ENCODE measurements around the gene RICTOR.
A peak's percentile ranks its signal among the peaks of the same experiment; 100 is the strongest.

RICTOR gene

DNA sequence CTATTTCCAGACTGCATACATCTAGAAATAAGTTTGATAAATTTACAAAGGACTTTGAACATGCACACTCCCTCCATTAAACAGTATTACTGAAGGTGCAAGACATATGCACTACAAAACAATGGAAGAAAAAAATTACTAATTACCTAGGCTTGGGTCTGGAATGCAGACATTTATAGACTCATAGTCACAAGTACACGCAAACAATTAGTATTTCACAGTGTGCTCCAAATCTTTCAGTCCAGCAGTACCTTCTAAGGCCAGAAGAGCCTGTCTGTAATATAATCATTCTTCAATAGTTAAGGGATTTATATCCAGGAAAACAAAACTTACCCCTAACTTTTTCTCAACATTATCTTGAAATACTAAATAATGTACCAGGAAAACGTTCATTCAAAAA lies 11.2 kb downstream of the RICTOR start:
- H3K4me3 ChIP-seq (ENCODE audit: low read length), result no peak overlapping the region
- H3K27me3 ChIP-seq (ENCODE audit: control insufficient read depth, insufficient read depth, low read length), result no peaks in the 10 kb centered on the region
- H3K36me3 ChIP-seq (ENCODE audit: control insufficient read depth, insufficient read depth, low read length), result no peaks in the 10 kb centered on the region
- no peak overlapping the region for H3K9ac ChIP-seq (ENCODE audit: low read length)
- no peaks in the 10 kb centered on the region for H3K9me3 ChIP-seq (ENCODE audit: control insufficient read depth, low read length)
- H3K4me1 ChIP-seq (ENCODE audit: control insufficient read depth, insufficient read depth, low read length), result peaks cover 14% of the 10 kb centered on the region

DNA sequence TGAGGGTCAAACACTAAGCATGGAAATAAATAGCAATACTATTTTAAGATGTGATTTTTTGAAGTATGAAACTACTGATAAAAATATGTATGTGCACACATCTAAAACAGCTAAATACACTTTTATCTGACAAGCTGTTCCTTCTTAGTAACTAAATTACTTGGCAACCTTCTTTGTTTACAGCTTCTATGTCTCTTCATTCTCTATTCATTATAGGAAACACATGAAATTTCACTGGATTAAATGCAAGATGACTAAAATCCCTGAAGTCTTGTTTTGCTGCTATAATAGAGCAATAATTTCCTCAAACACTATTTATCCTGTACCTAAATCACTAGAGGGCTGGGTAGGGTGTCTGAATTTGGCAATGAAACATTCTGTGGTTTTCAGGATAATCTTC lies 11.7 kb downstream of the RICTOR start:
- Histone ChIP-seq H3K4me3 (ENCODE audit: low read length) (no peak overlapping the region), H3K9me3 (ENCODE audit: control insufficient read depth, low read length) (no peaks in the 10 kb centered on the region), H3K4me1 (ENCODE audit: control insufficient read depth, insufficient read depth, low read length) (peaks cover 14% of the 10 kb centered on the region)

DNA sequence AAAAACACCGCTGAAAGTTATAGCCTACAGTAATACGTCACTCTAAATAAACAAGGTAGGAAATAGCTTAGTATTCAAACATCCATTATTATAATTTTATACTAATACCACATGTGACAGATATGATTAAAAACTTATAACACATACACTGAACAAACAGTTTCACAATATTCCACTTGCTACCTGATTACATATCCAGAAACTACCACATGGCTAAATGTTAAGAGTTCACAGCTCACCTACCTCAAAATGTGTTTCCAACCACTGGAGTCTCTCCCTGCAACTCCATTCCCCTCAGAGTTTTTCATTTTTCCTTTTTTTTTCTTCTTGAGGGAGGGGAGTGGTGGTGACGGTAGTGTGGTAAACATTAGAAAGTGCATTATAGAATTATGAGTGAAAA lies 12.1 kb downstream of the RICTOR start:
- H3K4me3 ChIP-seq (ENCODE audit: low read length), result no peak overlapping the region
- H3K4me1 ChIP-seq (ENCODE audit: control insufficient read depth, insufficient read depth, low read length), result peaks cover 14% of the 10 kb centered on the region
- H3K36me3 ChIP-seq (ENCODE audit: control insufficient read depth, insufficient read depth, low read length), result no peaks in the 10 kb centered on the region
- no peaks in the 10 kb centered on the region for H3K27me3 ChIP-seq (ENCODE audit: control insufficient read depth, insufficient read depth, low read length)
- no peak overlapping the region for H3K9ac ChIP-seq (ENCODE audit: low read length)
- no peaks in the 10 kb centered on the region for H3K9me3 ChIP-seq (ENCODE audit: control insufficient read depth, low read length)

More for the DNA sequence above, 11.7 kb downstream of the RICTOR start:
- no peaks in the 10 kb centered on the region for H3K27me3 ChIP-seq (ENCODE audit: control insufficient read depth, insufficient read depth, low read length)
- H3K36me3 ChIP-seq (ENCODE audit: control insufficient read depth, insufficient read depth, low read length), result no peaks in the 10 kb centered on the region
- no peak overlapping the region for H3K9ac ChIP-seq (ENCODE audit: low read length)

DNA sequence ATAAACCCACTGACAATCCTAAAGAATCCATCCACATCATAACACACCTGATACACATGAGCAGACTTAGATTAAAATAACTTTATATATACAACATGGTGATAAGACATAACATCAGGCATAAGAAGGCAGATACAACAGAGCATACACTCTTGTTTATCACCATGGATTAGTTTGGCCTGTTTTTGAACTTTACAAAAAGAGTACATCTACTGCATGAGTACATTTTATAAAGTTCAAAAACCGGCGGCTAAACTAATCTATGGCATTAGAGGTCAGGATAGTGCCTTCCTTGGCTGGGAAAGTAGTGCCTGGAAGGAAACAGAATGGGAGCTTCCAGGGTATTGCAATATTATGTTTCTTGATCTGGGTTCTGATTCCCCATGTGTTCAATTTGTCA lies 15.1 kb downstream of the RICTOR start:
- H3K9ac ChIP-seq (ENCODE audit: low read length), result no peak overlapping the region
- no peaks in the 10 kb centered on the region for H3K9me3 ChIP-seq (ENCODE audit: control insufficient read depth, low read length)
- no peak overlapping the region for H3K4me3 ChIP-seq (ENCODE audit: low read length)
- H3K36me3 ChIP-seq (ENCODE audit: control insufficient read depth, insufficient read depth, low read length), result no peaks in the 10 kb centered on the region
- no peaks in the 10 kb centered on the region for H3K27me3 ChIP-seq (ENCODE audit: control insufficient read depth, insufficient read depth, low read length)
- peaks cover 33% of the 10 kb centered on the region for H3K4me1 ChIP-seq (ENCODE audit: control insufficient read depth, insufficient read depth, low read length)

DNA sequence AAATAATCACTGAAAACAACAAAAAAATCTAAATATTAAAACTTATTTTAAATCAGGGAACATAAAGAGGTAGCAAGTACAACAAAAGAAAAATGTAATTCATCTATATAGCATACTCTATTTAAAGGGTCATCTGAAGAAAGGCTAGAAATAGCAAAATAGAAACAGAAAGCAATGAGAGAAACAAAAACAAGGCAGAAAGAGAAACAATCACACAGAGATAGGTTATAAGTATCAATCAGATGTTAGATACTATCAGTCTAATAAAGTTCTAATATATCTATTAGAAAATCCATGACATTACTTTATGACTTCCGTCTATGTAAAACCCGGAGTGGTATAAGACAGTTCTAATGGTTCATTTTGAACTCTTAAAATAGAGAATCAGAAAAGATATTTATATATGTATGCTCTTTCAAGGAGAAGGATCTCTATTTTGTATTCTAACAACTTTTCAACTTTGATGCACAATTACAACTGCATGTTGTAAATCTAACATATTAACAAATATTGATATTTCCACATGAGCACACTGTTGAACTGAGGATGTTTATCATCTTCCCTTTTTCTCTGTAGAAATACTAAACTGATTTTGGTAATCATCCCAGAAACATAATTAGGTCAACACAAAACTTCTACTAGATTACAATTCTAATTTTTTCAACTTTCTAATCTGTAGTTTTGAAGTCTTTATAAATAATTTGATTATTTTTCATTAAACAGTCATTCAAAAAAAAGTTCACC lies 15.8 kb downstream of the RICTOR start:
- Histone ChIP-seq H3K9ac (ENCODE audit: low read length) (peak overlapping the region; percentile 46), H3K4me3 (ENCODE audit: low read length) (no peak overlapping the region), H3K27me3 (ENCODE audit: control insufficient read depth, insufficient read depth, low read length) (no peaks in the 10 kb centered on the region), H3K4me1 (ENCODE audit: control insufficient read depth, insufficient read depth, low read length) (peaks cover 32% of the 10 kb centered on the region), H3K36me3 (ENCODE audit: control insufficient read depth, insufficient read depth, low read length) (no peaks in the 10 kb centered on the region), H3K9me3 (ENCODE audit: control insufficient read depth, low read length) (no peaks in the 10 kb centered on the region)

DNA sequence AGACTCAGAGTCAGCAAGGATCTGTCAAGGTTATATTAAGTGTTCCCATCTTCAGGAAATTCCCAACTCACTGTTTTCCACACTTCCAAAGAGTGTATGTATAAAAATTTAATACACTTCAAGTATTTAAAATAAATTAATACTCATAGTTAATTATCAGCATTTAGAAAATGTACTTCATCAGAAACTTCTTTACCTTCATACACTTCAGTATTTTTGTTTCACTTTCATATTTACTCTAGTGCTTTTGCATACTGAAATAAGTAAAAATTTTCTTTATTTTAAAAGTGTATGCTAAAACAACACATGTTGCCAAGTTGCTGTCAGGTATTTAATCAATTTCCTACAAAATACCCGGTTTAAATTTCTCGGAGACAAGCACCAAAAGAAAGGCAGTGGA lies 16.5 kb downstream of the RICTOR start:
- no peaks in the 10 kb centered on the region for H3K27me3 ChIP-seq (ENCODE audit: control insufficient read depth, insufficient read depth, low read length)
- peaks cover 26% of the 10 kb centered on the region for H3K4me1 ChIP-seq (ENCODE audit: control insufficient read depth, insufficient read depth, low read length)

DNA sequence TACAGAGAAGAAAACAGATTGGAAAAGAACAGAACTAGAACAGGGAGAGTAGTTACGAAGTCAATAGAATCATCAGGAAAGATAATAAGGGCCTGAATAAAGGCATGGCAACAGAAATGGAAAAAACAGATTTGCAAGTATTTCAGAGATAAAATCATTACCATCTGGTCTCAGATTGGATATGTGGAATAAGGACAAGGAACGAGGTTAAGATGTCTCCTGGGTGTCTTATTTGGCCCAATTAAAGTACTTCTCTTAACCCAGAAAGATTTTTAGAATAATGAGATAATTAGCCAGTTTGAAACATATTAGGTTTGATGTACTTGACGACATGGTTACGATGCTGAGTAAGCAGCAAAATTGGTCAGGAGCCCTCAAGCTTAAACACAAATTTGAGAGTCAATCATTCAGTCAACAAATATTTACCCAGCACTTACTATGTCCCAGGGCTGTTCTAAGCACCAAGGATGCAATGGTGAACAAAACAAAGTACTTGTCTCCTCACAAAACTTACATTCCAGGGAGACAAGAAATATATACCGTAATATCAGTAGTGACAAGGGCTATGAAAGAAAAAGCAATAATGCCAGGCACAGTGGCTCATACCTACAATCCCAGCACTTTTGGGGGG lies 18.3 kb downstream of the RICTOR start:
- Histone ChIP-seq H3K36me3 (ENCODE audit: control insufficient read depth, insufficient read depth, low read length) (no peaks in the 10 kb centered on the region), H3K27me3 (ENCODE audit: control insufficient read depth, insufficient read depth, low read length) (no peaks in the 10 kb centered on the region), H3K9me3 (ENCODE audit: control insufficient read depth, low read length) (no peaks in the 10 kb centered on the region), H3K4me1 (ENCODE audit: control insufficient read depth, insufficient read depth, low read length) (peaks cover 19% of the 10 kb centered on the region), H3K4me3 (ENCODE audit: low read length) (no peak overlapping the region), H3K9ac (ENCODE audit: low read length) (no peak overlapping the region)

More for the DNA sequence above, 16.5 kb downstream of the RICTOR start:
- no peaks in the 10 kb centered on the region for H3K9me3 ChIP-seq (ENCODE audit: control insufficient read depth, low read length)
- H3K36me3 ChIP-seq (ENCODE audit: control insufficient read depth, insufficient read depth, low read length), result no peaks in the 10 kb centered on the region
- no peak overlapping the region for H3K4me3 ChIP-seq (ENCODE audit: low read length)
- peak overlapping the region; percentile 46 for H3K9ac ChIP-seq (ENCODE audit: low read length)

DNA sequence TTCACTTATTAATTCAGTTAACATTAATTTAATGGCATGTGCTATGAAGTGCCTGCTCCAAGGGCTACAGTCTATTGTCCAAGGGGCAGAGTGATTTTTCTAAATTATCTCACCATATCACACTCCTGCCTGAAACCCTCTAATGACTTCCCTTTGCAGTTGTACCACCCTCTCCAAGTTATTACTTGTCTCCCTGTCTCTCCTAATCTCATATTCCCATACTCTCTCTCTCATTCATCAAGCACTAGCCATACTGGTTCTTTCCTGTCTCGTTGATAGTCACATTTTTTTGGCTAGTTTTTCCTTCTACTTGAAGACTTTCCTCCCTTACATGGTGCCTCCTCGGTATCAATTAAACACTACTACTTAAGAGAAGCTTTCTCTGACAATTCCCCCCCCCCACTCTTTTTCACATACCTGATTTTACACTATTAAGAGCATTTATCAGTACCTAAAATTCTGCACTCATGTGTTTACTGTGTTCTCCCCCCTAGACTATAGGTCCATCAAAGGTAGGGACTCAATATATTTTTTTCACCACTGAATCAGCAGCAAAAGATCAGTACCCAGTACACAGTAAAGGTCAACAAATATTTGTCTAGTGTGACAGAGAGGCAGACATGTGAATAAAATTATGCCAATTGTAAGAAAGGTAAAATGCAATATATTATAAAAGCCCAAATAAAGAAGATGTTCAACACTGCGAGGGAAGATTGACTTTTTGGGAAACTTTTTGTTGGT lies 19.0 kb downstream of the RICTOR start:
- Histone ChIP-seq H3K4me1 (ENCODE audit: control insufficient read depth, insufficient read depth, low read length) (peaks cover 19% of the 10 kb centered on the region), H3K9me3 (ENCODE audit: control insufficient read depth, low read length) (no peaks in the 10 kb centered on the region), H3K36me3 (ENCODE audit: control insufficient read depth, insufficient read depth, low read length) (no peaks in the 10 kb centered on the region), H3K4me3 (ENCODE audit: low read length) (no peak overlapping the region), H3K9ac (ENCODE audit: low read length) (no peak overlapping the region), H3K27me3 (ENCODE audit: control insufficient read depth, insufficient read depth, low read length) (no peaks in the 10 kb centered on the region)

DNA sequence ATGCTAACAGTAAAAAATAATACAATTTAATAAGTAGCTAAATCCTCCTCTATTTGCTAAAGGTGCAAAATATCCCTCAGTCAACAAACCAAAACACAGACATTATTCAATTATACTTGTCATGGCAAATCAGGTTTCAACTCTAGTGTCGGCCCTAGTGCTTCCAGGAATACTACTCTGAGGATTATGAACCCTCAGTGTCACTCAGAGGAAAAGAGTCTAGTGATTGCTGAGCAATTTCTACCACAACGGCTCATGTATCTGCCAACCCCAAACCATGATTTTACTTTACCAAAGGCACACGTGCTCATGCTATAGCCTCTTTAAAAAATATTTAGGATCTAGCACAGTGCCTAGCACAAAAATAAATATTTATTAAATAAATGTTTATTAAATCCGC lies 21.0 kb downstream of the RICTOR start:
- no peak overlapping the region for H3K4me3 ChIP-seq (ENCODE audit: low read length)
- no peak overlapping the region for H3K9ac ChIP-seq (ENCODE audit: low read length)
- no peaks in the 10 kb centered on the region for H3K9me3 ChIP-seq (ENCODE audit: control insufficient read depth, low read length)
- no peaks in the 10 kb centered on the region for H3K27me3 ChIP-seq (ENCODE audit: control insufficient read depth, insufficient read depth, low read length)
- H3K4me1 ChIP-seq (ENCODE audit: control insufficient read depth, insufficient read depth, low read length), result peaks cover 24% of the 10 kb centered on the region
- no peaks in the 10 kb centered on the region for H3K36me3 ChIP-seq (ENCODE audit: control insufficient read depth, insufficient read depth, low read length)

DNA sequence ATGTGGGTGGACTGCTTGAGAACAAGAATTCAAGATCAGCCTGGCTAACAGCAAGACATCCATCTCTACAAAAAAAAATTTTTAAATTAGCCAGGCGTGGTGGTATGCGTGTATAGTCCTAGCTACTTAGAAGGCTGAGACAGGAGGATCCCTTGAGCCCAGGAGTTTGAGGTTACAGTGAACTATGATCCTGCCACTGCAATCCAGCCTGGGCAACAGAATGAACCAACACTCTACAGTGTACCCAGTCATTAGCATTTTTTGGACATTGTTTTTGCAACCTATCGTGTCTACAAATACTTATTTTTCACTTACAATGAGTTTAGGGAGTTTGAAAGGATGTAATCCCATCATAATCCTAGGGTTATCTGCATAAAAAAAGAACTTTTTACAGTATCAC lies 22.1 kb downstream of the RICTOR start:
- Histone ChIP-seq H3K27me3 (ENCODE audit: control insufficient read depth, insufficient read depth, low read length) (no peaks in the 10 kb centered on the region), H3K9ac (ENCODE audit: low read length) (no peak overlapping the region), H3K4me1 (ENCODE audit: control insufficient read depth, insufficient read depth, low read length) (peaks cover 24% of the 10 kb centered on the region), H3K36me3 (ENCODE audit: control insufficient read depth, insufficient read depth, low read length) (no peaks in the 10 kb centered on the region), H3K4me3 (ENCODE audit: low read length) (no peak overlapping the region), H3K9me3 (ENCODE audit: control insufficient read depth, low read length) (no peaks in the 10 kb centered on the region)

DNA sequence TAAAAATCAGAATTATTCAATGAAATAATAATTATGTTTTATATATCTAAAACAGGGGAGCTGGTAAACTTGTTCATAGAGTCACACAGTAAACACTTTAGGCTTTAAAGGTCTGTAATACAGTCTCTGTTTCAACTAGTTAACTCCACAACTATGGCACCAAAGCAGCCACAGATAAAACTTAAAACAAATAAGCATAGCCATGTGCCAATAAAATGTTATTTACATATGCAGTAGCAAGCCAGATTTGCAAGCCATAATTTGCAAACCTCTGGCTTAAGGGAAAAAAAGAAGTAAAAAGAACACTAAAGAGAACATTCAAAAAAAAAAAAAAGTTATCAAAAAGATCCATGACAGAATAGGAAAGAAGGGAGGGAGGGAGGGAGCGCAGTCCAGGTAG lies 24.9 kb downstream of the RICTOR start:
- Histone ChIP-seq H3K4me3 (ENCODE audit: low read length) (no peak overlapping the region), H3K27me3 (ENCODE audit: control insufficient read depth, insufficient read depth, low read length) (no peaks in the 10 kb centered on the region), H3K9me3 (ENCODE audit: control insufficient read depth, low read length) (no peaks in the 10 kb centered on the region), H3K36me3 (ENCODE audit: control insufficient read depth, insufficient read depth, low read length) (no peaks in the 10 kb centered on the region), H3K9ac (ENCODE audit: low read length) (no peak overlapping the region), H3K4me1 (ENCODE audit: control insufficient read depth, insufficient read depth, low read length) (peaks cover 5% of the 10 kb centered on the region)

DNA sequence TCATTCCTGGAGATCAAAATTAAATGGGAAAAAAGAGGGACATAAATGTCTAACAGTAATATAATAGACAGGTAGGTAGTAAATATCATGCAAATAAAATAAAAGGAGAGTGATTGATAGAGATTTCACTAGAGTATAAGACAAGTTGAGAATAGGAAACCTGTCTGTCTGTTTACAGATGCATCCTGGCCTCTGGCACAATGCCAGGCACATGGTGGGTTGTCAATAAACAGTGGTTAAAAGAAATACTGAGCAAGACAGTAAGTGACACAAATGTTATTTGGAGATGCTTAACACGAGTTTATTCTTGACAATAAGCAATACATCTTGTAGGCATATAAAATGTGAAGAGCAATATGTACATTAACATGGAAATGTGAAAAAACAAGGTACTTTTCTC lies 33.3 kb downstream of the RICTOR start:
- H3K9ac ChIP-seq (ENCODE audit: low read length), result no peak overlapping the region
- H3K27me3 ChIP-seq (ENCODE audit: control insufficient read depth, insufficient read depth, low read length), result no peaks in the 10 kb centered on the region
- H3K4me1 ChIP-seq (ENCODE audit: control insufficient read depth, insufficient read depth, low read length), result no peaks in the 10 kb centered on the region
- H3K36me3 ChIP-seq (ENCODE audit: control insufficient read depth, insufficient read depth, low read length), result no peaks in the 10 kb centered on the region
- H3K4me3 ChIP-seq (ENCODE audit: low read length), result no peak overlapping the region
- no peaks in the 10 kb centered on the region for H3K9me3 ChIP-seq (ENCODE audit: control insufficient read depth, low read length)
